HG03558 (cell line): ENCODE data around the gene TMEM269.

Source experiments
- ATAC-seq: cut with Tn5 transposase; IDR thresholded peaks from one replicate; pipeline ENCODE4 v1.9.1; 2021; ENCODE audit warnings: moderate number of reproducible peaks; ENCODE audit not compliant: unreplicated experiment; ENCODE audit errors: extremely low read depth

The TMEM269 gene, protein sequence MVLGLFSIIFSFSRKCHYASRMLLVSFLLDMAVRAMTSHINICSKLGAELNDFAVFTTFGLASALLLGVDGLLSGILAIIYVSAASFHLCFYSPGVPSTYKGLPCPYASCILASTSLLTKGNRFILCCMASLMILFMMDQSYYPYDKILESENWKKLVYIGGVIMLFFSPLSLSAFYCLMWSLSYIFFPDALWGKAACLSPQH

GRCh38 chr1:42784946-42785693, at the start of gene TMEM269:
Gene TMEM269 (plus strand): TSS chr1:42784991. CDS start chr1:42789894, 4,903 bp downstream.
- no peak for ATAC-seq

DNA sequence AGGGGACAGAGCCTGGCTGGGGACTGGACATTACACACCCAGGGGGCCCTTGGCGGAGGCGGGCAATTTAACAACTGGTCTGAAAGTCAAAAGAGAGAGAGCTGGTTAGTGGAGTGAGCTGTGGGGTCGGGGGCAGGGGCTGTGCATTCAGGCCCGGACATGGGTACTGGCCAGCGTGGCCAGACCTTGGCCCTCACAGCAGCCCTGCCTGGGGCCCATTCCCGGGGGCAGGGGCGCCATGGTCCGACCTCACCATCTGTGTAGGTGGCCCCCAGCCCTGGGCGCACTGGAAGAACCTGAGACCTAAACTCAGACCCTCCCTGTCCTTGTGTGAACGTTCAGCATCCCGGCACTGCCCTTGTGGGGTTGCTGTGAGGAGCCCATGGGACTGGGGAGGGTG, 49.7 kb upstream of the TMEM269 start:
- ATAC-seq = no peak

DNA sequence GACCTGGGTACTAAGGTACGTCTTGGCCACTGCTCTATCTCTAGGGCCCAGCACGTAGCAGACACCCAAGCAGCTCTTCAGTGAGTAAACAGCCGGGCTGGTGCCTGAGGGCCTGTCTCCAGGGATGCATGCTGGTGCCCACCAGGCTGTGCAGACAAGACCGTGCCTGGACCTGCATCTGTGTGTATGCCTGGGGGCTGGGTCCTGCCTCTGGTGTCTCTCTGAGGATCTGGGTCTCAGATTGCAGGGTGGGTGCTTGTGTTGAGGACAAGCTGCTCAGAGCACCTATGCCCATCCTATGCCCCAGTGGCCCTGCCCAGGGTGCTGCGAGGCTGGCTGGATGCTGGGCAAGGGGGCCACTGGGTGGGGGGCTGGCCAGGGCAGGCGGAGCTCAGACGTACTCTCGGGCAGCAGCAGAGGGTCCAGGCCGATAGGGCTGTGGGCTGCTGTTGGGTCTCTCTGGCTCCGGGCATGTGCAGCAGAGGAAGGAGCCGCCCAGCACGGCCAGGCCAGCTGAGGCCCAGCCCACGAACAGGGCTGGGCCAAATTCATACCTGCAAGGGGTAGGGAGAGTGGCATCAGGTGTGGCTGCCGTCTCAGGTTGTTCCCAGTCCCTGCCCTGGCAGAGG, 49.2 kb upstream of the TMEM269 start:
- no peak for ATAC-seq

DNA sequence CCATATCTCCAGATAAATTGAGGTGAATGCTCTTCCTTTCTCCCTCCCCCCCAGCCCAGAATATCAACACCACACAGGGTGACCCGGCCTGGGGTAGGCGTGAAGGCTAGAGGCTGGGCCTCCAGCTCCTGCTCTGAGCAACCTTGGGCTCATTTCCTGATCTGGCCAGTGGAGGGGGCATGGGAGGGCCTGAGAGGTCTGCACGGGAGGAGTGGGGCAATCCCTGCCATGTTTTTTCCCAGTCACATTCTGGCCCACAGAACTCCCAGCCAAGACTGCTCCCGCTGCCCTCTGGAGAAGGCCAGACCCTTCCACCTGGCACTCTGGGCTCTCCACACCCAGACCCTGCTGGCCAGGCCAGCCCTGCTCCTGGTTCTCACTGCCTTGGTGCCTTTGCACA, 48.6 kb upstream of the TMEM269 start:
- no peak for ATAC-seq

DNA sequence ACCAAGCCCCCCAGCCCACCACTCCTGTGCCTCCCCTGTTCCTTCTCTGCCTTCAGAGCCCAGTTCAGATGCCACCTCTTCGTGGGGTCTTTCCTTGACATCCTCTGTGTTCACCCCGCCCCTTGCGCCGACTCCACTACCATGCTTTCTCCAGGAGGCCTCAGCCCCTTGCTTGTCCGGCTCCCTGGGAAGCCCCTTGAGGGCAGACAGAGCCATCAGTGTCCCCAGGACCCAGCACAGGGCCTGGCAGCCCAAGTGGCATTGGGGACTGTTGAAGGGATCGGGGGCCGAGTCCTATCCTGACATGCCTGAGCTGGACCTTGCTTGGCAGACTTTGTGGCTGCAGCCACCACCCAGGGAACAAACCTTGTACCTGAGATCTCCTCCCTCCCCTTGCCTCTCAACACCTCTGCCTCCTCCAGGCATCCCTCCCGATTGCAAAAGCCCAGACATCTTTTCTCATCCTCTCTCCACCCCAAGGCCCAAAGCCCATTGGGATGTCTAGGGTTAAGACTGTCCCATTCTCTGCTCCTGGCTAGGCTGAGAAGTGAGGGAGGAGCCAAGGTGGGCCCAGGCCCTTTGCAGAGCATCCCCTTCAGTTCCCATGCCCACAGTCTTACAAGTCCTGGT, 48.1 kb upstream of the TMEM269 start:
- no peak for ATAC-seq

- no peak for ATAC-seq
These were observed 47.5 kb upstream of the TMEM269 start for GRCh38 chr1:42737257-42737656.

DNA sequence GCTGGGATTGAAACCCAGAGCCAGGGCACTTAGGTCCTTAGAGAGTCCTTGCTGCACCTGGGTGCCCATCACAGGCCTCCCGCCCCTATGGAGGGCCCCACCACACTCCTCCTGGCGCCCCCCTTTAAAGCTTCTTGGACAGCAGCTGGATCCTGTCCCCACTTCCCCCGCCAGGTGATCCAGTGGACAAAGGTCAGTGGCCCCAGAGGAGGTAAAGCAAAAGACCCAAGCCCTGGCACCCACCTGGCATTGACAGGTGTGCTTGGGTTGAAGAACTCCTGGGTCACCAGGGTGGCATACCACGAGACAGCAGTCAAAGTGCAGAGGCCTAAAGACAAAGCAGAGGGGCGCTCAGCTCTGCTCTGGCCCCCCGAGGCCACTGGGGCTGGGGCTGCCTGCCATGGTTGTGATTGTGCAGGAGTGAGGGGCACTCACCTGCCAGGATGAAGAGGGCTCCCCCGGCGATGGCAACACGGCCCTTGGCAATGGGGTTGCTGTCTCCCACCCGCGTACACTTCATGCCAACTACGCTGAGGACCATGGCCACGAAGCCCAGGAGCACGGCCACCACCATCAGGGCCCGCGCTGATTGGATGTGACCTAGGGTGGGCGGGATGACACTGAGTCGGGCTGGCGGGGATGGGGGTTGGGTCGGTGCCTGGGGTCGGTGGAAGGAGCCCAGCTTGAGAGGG, 46.7 kb upstream of the TMEM269 start:
- ATAC-seq = no peak

DNA sequence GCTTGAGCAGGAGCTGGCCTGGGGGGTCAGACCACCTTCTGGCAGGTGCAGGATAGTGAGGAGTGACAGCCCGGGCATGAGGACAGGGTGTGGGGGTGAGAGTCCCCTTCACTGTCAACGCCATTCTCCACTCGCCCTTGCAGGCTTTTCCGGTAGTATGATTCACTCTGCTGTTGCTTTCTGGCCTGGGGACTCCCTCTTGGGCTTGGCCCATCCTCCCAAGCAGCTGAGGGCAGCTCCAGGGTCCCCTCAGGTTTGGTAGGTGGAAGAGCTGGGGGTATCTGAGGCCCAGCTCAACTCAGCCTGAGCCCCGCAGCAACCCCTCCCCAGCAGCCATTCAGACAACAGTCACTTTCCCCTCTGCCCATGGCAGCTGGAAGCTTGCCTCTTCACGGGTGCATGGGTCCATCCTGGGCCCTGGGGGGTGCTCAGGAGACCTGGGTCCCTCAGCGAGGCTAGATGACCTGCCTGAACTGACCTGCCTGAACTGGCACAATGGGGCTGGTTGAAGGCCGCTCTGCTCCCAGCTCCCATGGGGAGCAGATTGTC, 46.0 kb upstream of the TMEM269 start:
- no peak for ATAC-seq

DNA sequence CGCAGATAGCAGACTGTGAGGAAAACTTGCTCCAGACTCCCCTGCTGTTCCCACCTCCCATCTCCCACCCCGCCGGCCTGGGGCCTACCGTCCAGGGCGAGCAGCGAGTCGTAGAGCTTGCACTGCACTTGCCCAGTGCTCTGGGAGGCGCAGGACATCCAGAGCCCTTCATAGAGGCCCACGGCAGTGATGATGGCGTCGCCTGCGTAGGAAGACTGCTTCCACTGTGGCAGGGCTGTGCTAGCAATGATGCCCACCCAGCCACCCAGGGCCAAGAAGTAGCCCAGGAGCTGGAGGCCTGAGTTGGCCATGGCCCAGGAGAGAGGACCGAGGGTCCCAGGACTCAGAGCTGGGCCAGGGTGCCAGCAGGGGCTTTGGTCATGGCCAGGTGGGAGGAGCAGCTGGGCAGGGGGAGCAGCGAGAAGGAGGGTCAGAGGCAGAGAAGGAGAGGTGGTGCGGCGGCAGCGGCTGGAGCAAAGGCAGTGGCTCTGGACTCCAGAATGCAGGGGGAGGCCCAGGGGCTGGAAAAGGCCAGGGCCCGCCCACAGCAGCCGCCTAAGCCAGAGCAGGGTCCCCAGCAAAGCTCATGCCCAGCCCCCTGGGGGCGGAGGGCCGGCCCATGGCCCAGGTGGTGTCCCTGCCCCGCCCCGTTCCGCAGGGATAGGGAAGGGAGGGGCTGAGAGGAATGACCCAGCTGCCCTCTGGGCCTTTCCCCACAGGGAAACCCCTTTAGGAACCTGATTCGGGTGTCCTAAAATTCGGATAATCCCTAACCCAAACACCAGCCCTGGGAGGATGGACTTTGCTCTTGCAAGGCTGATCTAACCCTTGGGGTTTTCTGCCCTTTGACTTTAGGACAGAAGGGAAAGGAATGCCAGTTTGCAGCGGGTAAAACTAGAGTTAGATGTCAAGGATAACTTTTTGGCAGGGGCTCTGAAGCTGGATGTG, 44.8 kb upstream of the TMEM269 start, which contains the start of gene CLDN19:
TSS of gene CLDN19 (minus strand) at position 484 of the 948 bp plus-strand sequence. CDS start at position 311, 173 bp downstream.
- ATAC-seq = no peak

DNA sequence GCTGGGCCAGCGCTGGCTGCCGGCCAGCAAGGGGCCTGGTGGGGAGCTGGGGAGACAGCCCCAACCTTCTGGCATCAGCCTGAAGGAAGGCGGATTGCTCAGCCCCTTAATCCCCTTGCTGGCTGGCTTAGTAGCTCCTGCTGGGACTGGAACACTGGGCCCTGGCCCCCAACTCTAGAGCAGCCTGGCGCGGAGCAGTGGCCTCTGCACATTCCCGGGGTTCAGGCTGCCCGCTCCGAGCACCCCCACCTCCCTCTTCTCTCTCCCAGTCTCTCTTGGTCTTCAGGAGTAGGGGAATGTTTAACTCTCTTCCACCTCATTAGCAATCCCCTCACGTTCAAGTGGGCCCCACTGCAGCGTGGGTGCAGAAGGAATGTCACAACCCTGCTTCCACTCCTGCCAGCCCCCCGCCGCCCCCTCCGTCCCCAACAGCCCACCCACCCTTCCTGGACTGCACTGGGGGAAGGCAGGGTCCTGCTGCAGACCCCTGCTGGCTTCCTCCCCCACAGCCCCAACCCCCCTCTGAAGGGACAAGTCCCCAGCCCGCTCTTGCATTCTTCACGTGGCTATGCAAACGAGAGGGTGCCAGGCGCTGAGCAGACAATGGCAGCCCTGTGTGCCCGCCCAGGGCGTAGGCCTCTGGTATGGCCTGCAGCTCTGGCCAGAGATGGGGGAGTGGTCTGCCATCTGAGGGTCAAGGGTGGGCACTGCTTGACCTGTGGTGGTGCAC, 43.8 kb upstream of the TMEM269 start:
- no peak for ATAC-seq

- no peak for ATAC-seq
These were observed 43.1 kb upstream of the TMEM269 start for GRCh38 chr1:42741706-42742105.

DNA sequence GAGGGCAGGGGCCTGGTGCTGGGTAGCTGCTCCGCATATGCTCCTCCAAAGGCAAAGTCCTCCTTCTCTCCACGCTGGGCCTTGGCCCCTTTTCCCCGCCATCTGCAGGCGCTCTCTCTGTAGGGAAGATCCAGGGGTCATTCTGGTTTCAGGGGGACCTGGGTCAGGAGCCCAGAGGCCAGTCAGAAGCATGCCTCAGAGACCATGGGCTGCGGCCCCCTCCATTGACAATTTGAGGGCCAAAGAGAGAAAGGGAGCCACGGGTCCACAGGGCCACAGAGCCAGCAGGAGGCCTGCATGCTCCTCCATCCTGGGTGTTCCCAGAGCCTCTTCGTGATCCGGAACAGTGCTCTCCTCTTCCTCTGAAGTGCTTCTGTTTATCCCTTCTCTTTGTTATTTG, 42.6 kb upstream of the TMEM269 start:
- ATAC-seq = no peak

DNA sequence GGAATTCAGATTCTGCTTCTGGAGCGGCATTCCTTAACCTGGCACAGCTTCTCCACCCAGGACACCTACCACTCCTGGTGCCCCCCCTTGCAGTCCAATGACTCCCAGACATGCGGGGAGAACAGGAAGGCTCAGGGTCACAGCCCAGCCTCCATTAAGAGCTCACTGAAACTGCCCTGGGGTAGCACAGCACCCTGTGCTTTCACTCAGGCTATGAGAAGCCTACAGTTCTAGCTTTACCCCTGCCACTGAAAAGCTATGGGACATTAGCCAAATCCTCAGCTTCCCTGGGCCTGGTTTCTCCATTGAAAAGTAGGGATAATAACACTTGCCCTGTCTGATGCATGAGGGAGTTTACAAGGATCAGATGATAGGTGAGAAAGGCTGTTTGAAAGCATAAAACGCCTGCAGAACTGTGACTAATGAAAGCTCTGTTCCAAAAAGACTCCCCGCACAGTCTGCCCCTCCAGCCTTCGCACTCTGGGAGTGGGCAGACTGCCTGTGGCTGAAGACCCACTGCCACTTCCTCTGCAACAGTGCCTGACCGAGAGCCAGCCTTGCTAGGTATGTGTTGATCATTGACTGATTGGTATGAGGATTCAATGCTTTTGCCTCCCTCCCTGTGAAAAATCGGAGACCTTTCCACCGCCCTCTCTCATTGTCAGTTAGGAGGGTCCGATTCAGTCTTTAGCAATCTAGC, 42.0 kb upstream of the TMEM269 start:
- no peak for ATAC-seq

DNA sequence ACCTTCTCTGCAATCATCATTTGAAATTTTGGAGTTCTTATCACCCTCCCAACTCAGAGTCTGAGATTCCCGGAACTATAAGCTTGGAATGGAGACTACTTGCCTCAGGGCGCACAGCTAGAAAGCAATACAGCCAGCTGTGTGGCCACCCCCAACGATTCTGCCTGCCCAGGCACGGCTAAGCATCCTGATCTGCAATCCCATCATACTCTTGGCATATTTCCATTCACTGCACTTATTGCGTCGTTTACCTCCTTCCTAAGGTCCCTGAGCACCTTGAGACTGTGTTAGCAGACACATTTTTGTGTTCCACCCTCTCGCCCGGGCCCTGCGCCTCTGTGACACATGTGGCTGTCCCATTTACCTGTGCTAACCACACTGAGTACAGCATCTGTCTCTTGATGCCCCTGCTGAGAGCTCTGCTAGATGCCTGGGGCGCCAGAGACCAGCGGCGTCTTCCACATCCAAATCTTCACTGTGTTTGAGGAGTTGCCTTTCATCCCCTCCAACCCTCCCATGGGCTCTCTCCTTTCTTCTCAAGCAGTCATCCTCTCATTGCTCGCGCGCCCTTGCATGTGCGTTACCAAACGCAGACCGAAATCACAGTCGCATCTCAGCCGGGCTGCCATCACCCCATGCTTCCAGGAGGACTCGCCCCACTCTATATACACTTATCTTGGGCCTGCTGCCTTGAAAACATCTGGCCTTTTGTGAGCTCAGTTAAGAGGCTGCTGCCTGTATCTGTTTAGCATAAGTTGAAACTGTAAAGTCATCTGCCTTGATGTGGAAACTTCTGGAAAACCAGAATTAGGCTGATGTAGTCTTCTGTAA, 41.3 kb upstream of the TMEM269 start:
- no peak for ATAC-seq

- ATAC-seq = no peak
These were observed 40.7 kb upstream of the TMEM269 start for GRCh38 chr1:42744148-42744413.

GRCh38 chr1:42745851-42746250, 38.9 kb upstream of the TMEM269 start:
- no peak for ATAC-seq

GRCh38 chr1:42746436-42747105, 38.2 kb upstream of the TMEM269 start:
- ATAC-seq = no peak
